Heart left ventricle (tissue), 13 donors: ENCODE data around the gene NIPBL.

Source experiments
- CTCF ChIP-seq, 12 donors: fragments of 200-600 bp; sonication (generic) in 4 of 12; IDR thresholded peaks; one replicate each; pipeline versions ENCODE4 v1.5.0 to v1.8.0; 2018 to 2022; ENCODE audit warnings: antibody characterized with exemption in 12 of 12, mild to moderate bottlenecking in 5 of 12
- POLR2A ChIP-seq, 2 donors: fragments of 450-650 bp; IDR thresholded peaks; one replicate each; pipeline ENCODE4 v1.6.1; 2017; ENCODE audit warnings: antibody characterized with exemption in 2 of 2, mild to moderate bottlenecking in 2 of 2, moderate library complexity in 2 of 2
- donor health status: ischemic (EF 13 %, LVEDD 7.1; RV severe dilation, severe dysfunction).
- donor health status: DM: no; HTN: yes; CAD: no.
- donor health status: DM: no; HTN: no; CAD: no.
- donor health status: ischemic (EF 25% LVEDD 6.9; RV normal size, moderate dysfunction).
- donor health status: ischemic (EF 25% LVEDD 5.7; RV mildly dilated, moderate dysfunction).
- donor health status: ischemic (EF 35%, LVEDD 5.7; RV mildly dilated, moderate dysfunction).
- donor health status: nonischemic (EF 11% LVEDD 7.7; RV severe dilation, severe dysfunction).
- donor health status: DM: yes; HTN: yes; CAD: no.
- donor health status: PGD.
- donor health status: ischemic (EF 29% LVEDD 5.4; RV normal size, mild dysfunction).
- donor health status: nonischemic (EF 23%, LVEDD 6.1; RV moderate dilation, normal function).

DNA sequence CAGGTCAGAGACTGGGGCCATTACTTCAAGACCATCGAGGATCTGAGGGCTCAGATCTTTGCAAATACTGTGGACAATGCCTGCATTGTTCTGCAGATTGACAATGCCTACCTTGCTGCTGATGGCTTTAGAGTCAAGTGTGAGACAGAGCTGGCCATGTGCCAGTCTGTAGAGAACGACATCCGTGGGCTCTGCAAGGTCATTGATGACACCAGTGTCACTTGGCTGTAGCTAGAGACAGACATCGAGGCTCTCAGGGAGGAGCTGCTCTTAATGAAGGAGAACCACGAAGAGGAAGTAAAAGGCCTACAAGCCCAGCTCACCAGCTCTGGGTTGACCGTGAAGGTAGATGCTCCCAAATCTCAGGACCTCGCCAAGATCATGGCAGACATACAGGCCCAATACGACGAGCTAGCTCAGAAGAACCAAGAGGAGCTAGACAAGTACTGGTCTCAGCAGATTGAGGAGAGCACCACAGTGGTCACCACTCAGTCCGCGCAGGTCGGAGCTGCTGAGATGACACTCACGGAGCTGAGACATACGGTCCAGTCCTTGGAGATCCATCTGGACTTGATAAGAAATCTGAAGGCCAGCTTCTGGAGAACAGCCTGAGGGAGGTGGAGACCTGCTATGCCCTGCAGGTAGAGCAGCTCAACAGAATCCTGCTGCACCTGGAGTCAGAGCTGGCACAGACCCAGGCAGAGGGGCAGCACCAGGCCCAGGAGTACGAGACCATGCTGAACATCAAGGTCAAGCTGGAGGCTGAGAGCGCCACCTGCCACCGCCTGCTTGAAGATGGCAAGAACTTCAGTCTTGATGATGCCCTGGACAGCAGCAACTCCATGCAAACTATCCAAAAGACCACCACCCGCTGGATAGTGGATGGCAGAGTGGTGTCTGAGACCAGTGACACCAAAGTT lies 9.3 kb downstream of the NIPBL start:
- TF ChIP-seq CTCF (IDR thresholded peaks at IDR 0.05): no peak
- no peak for TF ChIP-seq POLR2A (IDR thresholded peaks at IDR 0.05)
